HUES48 (cell line): ENCODE measurements around the gene AGRN.
"Not testable (repeated sequence)": the region's sequence is repeated elsewhere in the genome, so short reads cannot be mapped to it uniquely, and the experiment has no call there.

ENCODE experiments used
- H3K27ac ChIP-seq: one replicate; pipeline ENCODE4 v1.7.0; 2013; ENCODE audit warnings: low read depth, low read length, inconsistent platforms
- H3K27me3 ChIP-seq: 2 replicates; pipeline ENCODE4 v1.6.1; 2013; ENCODE audit warnings: mild to moderate bottlenecking, low read length; ENCODE audit not compliant: control insufficient read depth, insufficient read depth
- H3K36me3 ChIP-seq: 2 replicates; pipeline ENCODE4 v1.6.1; 2013; ENCODE audit warnings: low read length; ENCODE audit not compliant: control insufficient read depth, insufficient read depth
- H3K4me1 ChIP-seq: 2 replicates; pipeline ENCODE4 v1.6.1; 2013; ENCODE audit warnings: mild to moderate bottlenecking, low read length; ENCODE audit not compliant: control insufficient read depth, insufficient read depth
- H3K4me3 ChIP-seq: 2 replicates; pipeline ENCODE4 v1.5.1; 2013; ENCODE audit warnings: mild to moderate bottlenecking, low read depth, low read length
- H3K9ac ChIP-seq: 2 replicates; pipeline ENCODE4 v1.6.1; 2013; ENCODE audit warnings: mild to moderate bottlenecking, low read depth, low read length, moderate library complexity
- H3K9me3 ChIP-seq: 2 replicates; pipeline ENCODE4 v1.6.1; 2013; ENCODE audit warnings: low read length; ENCODE audit not compliant: control insufficient read depth, insufficient read depth

Gene AGRN

GRCh38 chr1:975896-976683 is 43.8 kb upstream of the AGRN start:
- H3K4me3 ChIP-seq = no peak overlapping the region
- H3K27ac ChIP-seq = no peak overlapping the region

GRCh38 chr1:976791-977190 is 43.1 kb upstream of the AGRN start:
- peaks cover 25% of the 10 kb centered on the region for H3K27me3 ChIP-seq
- not testable (repeated sequence) for H3K4me1 ChIP-seq, H3K36me3 ChIP-seq, H3K4me3 ChIP-seq, H3K9me3 ChIP-seq, H3K27ac ChIP-seq, H3K9ac ChIP-seq

More at GRCh38 chr1:975896-976683, 43.8 kb upstream of the AGRN start:
- H3K27me3 ChIP-seq = peaks cover 20% of the 10 kb centered on the region
- no peaks in the 10 kb centered on the region for H3K9me3 ChIP-seq
- no peak overlapping the region for H3K9ac ChIP-seq
- H3K36me3 ChIP-seq = no peaks in the 10 kb centered on the region
- H3K4me1 ChIP-seq = no peaks in the 10 kb centered on the region

- Histone ChIP-seq H3K27ac (no peak overlapping the region), H3K36me3 (no peaks in the 10 kb centered on the region), H3K9me3 (no peaks in the 10 kb centered on the region), H3K27me3 (peaks cover 35% of the 10 kb centered on the region), H3K4me1 (no peaks in the 10 kb centered on the region), H3K9ac (no peak overlapping the region), H3K4me3 (no peak overlapping the region)
Observed at GRCh38 chr1:978069-978834, 41.7 kb upstream of the AGRN start.

GRCh38 chr1:978835-979743 is 40.8 kb upstream of the AGRN start:
- H3K27me3 ChIP-seq = peaks cover 39% of the 10 kb centered on the region
- no peak overlapping the region for H3K4me3 ChIP-seq
- H3K27ac ChIP-seq = no peak overlapping the region
- no peaks in the 10 kb centered on the region for H3K36me3 ChIP-seq
- no peaks in the 10 kb centered on the region for H3K4me1 ChIP-seq
- no peak overlapping the region for H3K9ac ChIP-seq
- no peaks in the 10 kb centered on the region for H3K9me3 ChIP-seq

- Histone ChIP-seq H3K36me3 (no peaks in the 10 kb centered on the region), H3K9me3 (no peaks in the 10 kb centered on the region), H3K4me1 (no peaks in the 10 kb centered on the region), H3K9ac (no peak overlapping the region), H3K27me3 (peaks cover 42% of the 10 kb centered on the region), H3K4me3 (no peak overlapping the region), H3K27ac (no peak overlapping the region)
Observed at GRCh38 chr1:979744-980072, 40.2 kb upstream of the AGRN start.

GRCh38 chr1:980137-980571 is 39.8 kb upstream of the AGRN start:
- Histone ChIP-seq H3K9ac (no peak overlapping the region), H3K9me3 (no peaks in the 10 kb centered on the region), H3K4me3 (no peak overlapping the region), H3K27me3 (peaks cover 45% of the 10 kb centered on the region), H3K4me1 (no peaks in the 10 kb centered on the region), H3K36me3 (no peaks in the 10 kb centered on the region), H3K27ac (no peak overlapping the region)

GRCh38 chr1:980602-981395 is 39.1 kb upstream of the AGRN start:
- Histone ChIP-seq H3K4me3 (no peak overlapping the region), H3K36me3 (no peaks in the 10 kb centered on the region), H3K9ac (no peak overlapping the region), H3K9me3 (no peaks in the 10 kb centered on the region), H3K4me1 (no peaks in the 10 kb centered on the region), H3K27ac (no peak overlapping the region), H3K27me3 (peaks cover 47% of the 10 kb centered on the region)

GRCh38 chr1:981491-981954 is 38.4 kb upstream of the AGRN start:
- no peak overlapping the region for H3K27ac ChIP-seq
- H3K27me3 ChIP-seq = peaks cover 49% of the 10 kb centered on the region
- no peaks in the 10 kb centered on the region for H3K9me3 ChIP-seq
- H3K4me1 ChIP-seq = no peaks in the 10 kb centered on the region
- H3K9ac ChIP-seq = no peak overlapping the region
- H3K36me3 ChIP-seq = no peaks in the 10 kb centered on the region
- no peak overlapping the region for H3K4me3 ChIP-seq

GRCh38 chr1:981955-982558 is 37.9 kb upstream of the AGRN start, which contains the start of gene PERM1:
Gene PERM1, minus strand, starts transcription at chr1:982093. Its CDS starts 1,064 bp downstream, at chr1:981029.
- Histone ChIP-seq H3K9ac (no peak within 1 kb of the TSS), H3K9me3 (no peaks in the 10 kb centered on the region), H3K36me3 (no peaks in the 10 kb centered on the region), H3K27ac (no peak within 1 kb of the TSS), H3K27me3 (peaks cover 49% of the 10 kb centered on the region), H3K4me1 (no peaks in the 10 kb centered on the region), H3K4me3 (no peak within 1 kb of the TSS)
